KOPT-K1 (cell line): Measurements from ENCODE around the gene ZBTB20.

Experiments
- H3K27ac ChIP-seq: fragments of 200-600 bp; sonication (generic); 2 replicates; pipeline ENCODE4 v1.5.1; 2016; ENCODE audit warnings: antibody characterized with exemption, mild to moderate bottlenecking, low read depth, low read length; ENCODE audit not compliant: poor library complexity, severe bottlenecking
- H3K36me3 ChIP-seq: fragments of 200-600 bp; sonication (generic); 2 replicates; pipeline ENCODE4 v1.5.1; 2017; ENCODE audit warnings: antibody characterized with exemption, mild to moderate bottlenecking, low read length, moderate library complexity; ENCODE audit not compliant: insufficient read depth
- H3K9me3 ChIP-seq: fragments of 200-600 bp; sonication (generic); 2 replicates; pipeline ENCODE4 v1.5.1; 2017; ENCODE audit warnings: antibody characterized with exemption, low read length, mild to moderate bottlenecking; ENCODE audit not compliant: insufficient read depth, poor library complexity, severe bottlenecking

Gene ZBTB20

DNA sequence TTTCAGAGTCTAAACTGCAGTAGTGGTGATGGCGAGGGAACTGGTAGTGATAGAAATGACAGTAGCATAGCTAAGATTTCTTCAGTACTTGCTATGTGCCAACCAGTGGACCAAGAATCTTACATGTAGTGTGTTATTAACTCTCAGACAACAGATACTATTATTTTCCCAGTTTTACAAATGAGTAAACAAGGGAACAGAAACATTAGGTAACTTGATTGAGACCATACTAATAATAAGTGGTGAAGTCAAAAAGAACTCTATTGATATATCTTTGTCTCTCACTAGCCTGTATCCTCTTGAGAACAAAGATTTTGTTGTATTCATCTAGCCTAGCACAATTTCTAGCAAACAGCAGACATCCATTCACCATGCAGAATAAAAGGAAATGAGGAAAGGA lies 250.1 kb downstream of the ZBTB20 start:
- Histone ChIP-seq H3K9me3 (no peaks in the 10 kb centered on the region), H3K36me3 (no peaks in the 10 kb centered on the region), H3K27ac (no peak overlapping the region)

DNA sequence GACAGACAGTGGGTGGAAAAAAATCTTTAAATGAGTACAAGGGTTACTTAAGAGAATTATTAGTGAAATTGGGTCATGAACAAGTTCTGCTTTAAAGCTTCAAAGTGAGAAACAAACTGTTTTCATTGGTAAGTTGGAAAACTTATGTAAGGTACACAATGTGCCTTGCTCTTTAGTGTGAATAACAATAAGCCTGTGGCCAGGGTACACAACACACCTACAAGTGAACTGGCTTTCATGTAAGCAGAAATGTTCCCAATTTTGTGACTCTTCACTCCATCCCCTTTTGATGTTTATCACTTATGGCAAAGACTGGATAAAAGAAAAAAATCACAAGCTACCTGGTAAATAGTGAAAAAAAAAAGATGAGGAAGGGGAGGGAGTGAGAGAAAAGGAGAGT lies 253.7 kb downstream of the ZBTB20 start:
- no peak overlapping the region for H3K27ac ChIP-seq

DNA sequence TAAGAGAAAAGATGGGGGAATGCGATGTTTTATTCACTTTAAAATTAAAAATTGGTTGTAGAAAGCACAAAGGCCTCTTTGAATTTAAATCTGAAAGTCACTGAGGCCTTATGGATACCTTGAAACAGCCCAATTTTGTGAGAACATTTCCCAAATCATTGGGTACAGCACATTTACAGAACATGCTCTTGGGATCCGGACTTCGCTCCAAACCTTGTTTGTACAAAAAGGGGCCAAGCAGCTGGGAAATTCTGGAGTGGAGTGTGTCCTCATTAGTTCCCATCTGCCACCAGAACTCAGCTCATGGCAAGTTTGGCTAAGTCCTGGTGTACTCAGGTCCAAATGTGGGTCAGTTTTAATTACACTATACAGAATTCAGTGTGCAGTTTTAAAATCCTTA lies 254.2 kb downstream of the ZBTB20 start:
- Histone ChIP-seq H3K27ac (no peak overlapping the region), H3K36me3 (no peaks in the 10 kb centered on the region), H3K9me3 (no peaks in the 10 kb centered on the region)

More for the DNA sequence above, 253.7 kb downstream of the ZBTB20 start:
- H3K36me3 ChIP-seq: no peaks in the 10 kb centered on the region
- no peaks in the 10 kb centered on the region for H3K9me3 ChIP-seq

DNA sequence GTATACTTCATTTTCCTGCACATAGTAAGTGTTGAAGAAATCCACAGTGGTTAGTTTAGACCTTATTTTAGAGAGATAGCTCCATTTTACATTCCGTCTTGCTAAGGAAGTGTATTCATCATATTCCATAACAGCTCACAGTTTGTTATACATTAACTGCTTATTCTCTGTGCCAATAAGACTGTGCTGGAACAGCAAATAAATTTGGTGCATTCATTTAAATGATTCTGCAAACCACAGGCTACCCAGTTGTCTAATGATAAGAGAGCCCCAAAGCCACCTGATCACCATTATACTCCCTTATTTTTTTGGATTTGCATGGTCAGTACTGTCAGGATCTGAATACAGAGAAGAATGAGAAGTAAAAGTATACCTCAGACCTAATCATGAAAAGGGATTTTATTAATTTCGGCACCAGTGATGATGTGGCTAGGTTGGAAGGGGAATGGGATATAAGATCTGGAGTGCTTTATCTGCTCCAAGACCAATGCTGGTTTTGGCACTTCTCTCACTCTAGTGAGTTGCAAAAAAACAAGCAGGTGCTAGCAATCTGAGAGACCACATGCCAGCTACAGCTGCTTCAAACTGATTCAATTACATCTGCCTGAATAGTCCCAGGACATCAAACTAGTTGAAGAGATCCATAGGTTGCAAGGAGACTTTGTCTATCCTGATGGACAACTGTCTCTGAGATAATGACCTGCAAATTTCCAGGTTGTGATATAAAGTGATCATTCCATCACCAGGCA lies 254.8 kb downstream of the ZBTB20 start:
- Histone ChIP-seq H3K27ac (no peak overlapping the region), H3K36me3 (no peaks in the 10 kb centered on the region), H3K9me3 (no peaks in the 10 kb centered on the region)

GRCh38 chr3:114887806-114888205 lies 259.3 kb downstream of the ZBTB20 start:
- H3K9me3 ChIP-seq: no peaks in the 10 kb centered on the region
- no peak overlapping the region for H3K27ac ChIP-seq
- H3K36me3 ChIP-seq: no peaks in the 10 kb centered on the region

GRCh38 chr3:114886905-114887304 lies 260.2 kb downstream of the ZBTB20 start:
- H3K27ac ChIP-seq: no peak overlapping the region
- no peaks in the 10 kb centered on the region for H3K9me3 ChIP-seq
- no peaks in the 10 kb centered on the region for H3K36me3 ChIP-seq

DNA sequence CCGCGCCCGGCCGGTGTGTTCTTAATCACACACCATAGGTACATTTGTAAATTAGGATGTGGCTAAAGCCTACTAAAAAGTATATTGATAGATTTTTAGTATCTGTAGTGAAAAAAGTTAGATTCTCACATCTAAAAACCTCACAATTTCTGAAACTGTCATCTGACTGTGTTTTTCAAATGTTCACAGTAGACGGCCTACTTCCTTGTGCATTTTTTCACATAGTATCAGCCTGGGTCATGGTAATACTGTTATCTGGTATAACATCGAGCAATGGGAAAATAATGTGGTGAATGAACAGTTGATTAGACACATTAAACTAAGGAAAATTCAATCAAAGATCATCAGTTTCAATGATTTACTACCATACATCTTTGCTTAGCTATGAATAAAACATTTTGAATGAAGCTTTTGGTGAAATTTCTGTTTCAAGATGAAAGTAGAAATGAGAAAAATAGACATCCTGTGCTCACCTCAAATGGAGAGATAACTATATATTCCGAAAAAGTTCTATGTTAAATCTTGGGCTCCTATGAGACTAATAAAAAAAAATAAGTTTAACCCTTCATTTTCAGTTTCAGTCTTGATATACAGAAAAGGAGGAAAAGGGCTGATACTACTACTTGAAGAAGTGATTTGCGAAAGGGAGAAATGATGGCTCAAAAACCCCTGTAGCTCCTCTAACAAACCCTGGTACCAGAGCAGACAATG lies 262.7 kb downstream of the ZBTB20 start:
- no peak overlapping the region for H3K27ac ChIP-seq
- H3K9me3 ChIP-seq: no peaks in the 10 kb centered on the region
- H3K36me3 ChIP-seq: no peaks in the 10 kb centered on the region

- no peaks in the 10 kb centered on the region for H3K36me3 ChIP-seq
- H3K27ac ChIP-seq: no peak overlapping the region
These were observed 267.0 kb downstream of the ZBTB20 start for GRCh38 chr3:114880078-114880477.

GRCh38 chr3:114879059-114880031 lies 267.7 kb downstream of the ZBTB20 start:
- Histone ChIP-seq H3K9me3 (no peaks in the 10 kb centered on the region), H3K36me3 (no peaks in the 10 kb centered on the region), H3K27ac (no peak overlapping the region)

More at GRCh38 chr3:114880078-114880477, 267.0 kb downstream of the ZBTB20 start:
- H3K9me3 ChIP-seq: no peaks in the 10 kb centered on the region

GRCh38 chr3:114878114-114878839 lies 268.8 kb downstream of the ZBTB20 start:
- Histone ChIP-seq H3K9me3 (no peaks in the 10 kb centered on the region), H3K36me3 (no peaks in the 10 kb centered on the region), H3K27ac (no peak overlapping the region)

GRCh38 chr3:114877378-114878113 lies 269.5 kb downstream of the ZBTB20 start:
- Histone ChIP-seq H3K36me3 (no peaks in the 10 kb centered on the region), H3K9me3 (no peaks in the 10 kb centered on the region), H3K27ac (no peak overlapping the region)

DNA sequence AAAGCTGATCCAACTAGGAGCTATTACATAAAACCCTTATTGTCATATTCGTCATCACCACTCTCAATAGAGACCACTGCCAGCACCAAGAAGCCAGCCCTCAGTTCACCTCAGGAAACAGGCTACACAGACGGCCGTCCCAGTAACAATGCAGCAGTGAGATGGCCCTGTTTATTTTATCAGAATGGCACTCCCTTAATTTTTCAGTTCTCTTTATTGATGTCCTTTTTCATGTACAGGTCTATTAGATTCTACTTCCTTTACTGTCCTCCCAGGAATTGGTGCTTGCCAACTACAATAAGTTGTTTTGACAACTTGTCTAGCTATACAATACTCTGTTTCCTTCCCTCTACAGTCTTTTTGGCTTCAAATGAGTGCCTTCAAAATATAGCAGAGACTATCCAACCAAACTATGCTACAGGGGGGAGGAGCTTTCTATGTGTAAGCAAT lies 272.5 kb downstream of the ZBTB20 start:
- Histone ChIP-seq H3K27ac (no peak overlapping the region), H3K9me3 (no peaks in the 10 kb centered on the region), H3K36me3 (no peaks in the 10 kb centered on the region)

GRCh38 chr3:114873591-114873990 lies 273.5 kb downstream of the ZBTB20 start:
- H3K27ac ChIP-seq: no peak overlapping the region
- no peaks in the 10 kb centered on the region for H3K36me3 ChIP-seq
- H3K9me3 ChIP-seq: no peaks in the 10 kb centered on the region

GRCh38 chr3:114872588-114872987 lies 274.5 kb downstream of the ZBTB20 start:
- no peaks in the 10 kb centered on the region for H3K36me3 ChIP-seq
- no peaks in the 10 kb centered on the region for H3K9me3 ChIP-seq
- no peak overlapping the region for H3K27ac ChIP-seq
